Fibroblast of pulmonary artery (primary cell): ENCODE data around the gene CNPY4.

Experiments
- DNase-seq: peaks from one replicate; pipeline ENCODE4 v3.0.0-alpha.2; 2010; ENCODE audit warnings: low read depth
- H3K4me3 ChIP-seq: replicated peaks from 2 replicates; pipeline ENCODE4 v1.5.1; 2011; ENCODE audit warnings: low read depth, mild to moderate bottlenecking, control low read depth, low read length, moderate library complexity
- TF ChIP-seq, protein P1 (sequence below): IDR thresholded peaks from 2 replicates; pipeline ENCODE4 v1.5.1; 2011; ENCODE audit warnings: mild to moderate bottlenecking, control low read depth, low read length, inconsistent platforms; ENCODE audit errors: missing control alignments

The CNPY4 gene

DNA sequence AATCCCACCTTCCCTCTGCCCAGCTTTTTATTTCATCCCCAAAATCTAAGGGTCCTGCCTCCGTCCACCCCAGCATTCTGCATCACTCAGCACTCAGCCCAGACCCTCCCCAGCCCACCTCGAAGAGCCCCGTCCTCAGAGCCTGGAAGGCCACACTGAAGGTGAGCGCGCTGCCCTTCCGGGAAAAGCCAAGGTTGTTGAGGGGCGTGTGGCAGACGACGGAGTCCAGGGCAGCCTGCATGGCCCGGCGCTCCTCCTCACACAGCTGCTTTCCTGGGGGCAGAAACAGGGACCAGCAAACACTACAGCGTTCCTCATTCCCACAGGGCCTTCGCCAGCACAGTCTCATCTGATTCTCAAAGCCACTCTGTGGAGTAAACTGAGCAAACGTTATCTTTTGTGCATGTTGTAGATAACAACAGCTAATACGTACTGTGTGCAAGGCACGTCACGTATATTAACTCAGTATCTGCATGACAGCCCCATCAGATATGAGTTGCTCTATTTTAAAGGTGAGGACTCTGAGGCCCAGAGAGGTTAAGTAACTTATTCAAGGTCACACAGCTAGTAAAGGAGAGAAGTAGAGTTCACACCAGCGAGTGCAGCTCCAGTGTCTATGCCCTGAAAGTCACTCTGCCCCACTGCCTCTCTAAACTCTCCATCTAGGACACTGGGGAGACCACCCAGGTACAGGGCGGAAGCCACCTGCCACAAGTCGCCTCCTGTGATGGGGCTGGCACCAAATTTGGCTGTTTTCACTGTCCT is 36.3 kb downstream of the CNPY4 start:
- TF ChIP-seq, protein P1, sequence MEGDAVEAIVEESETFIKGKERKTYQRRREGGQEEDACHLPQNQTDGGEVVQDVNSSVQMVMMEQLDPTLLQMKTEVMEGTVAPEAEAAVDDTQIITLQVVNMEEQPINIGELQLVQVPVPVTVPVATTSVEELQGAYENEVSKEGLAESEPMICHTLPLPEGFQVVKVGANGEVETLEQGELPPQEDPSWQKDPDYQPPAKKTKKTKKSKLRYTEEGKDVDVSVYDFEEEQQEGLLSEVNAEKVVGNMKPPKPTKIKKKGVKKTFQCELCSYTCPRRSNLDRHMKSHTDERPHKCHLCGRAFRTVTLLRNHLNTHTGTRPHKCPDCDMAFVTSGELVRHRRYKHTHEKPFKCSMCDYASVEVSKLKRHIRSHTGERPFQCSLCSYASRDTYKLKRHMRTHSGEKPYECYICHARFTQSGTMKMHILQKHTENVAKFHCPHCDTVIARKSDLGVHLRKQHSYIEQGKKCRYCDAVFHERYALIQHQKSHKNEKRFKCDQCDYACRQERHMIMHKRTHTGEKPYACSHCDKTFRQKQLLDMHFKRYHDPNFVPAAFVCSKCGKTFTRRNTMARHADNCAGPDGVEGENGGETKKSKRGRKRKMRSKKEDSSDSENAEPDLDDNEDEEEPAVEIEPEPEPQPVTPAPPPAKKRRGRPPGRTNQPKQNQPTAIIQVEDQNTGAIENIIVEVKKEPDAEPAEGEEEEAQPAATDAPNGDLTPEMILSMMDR = no peak
- DNase-seq = no peak

DNA sequence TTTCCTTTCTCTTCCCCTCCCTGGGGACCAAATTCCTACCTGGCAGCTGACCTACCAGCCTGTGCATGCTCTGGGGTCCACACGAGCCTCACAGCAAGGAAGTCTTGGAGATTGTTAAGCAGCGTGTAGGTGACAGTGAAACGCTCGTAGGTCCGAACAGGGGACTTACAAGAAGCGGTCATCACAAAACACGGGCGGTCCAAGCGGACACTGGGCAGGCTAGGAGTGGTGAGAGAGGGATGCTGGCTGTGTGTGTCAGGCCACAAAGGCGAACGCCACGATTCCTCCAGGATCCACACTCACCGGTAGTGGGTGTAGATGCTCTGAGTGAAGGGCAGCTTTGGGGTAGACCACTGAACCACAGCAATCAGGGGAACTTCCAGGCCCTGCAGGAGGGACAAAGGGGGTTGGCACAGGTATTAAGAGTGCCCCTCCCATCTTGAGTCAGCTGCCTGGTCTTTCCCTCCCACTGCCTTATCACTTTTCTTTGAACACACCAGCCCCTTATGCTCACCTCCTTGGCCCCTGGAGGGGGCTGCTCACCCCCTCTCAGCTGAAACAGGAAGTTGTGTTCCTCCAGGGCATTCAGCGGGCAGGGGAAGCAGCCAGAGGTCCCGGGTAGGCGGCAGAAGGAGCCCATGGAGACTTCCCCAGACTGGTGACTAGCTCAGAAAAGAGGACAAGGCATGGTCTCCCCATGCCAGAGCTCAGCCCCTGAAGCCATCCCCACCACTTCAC is 37.1 kb downstream of the CNPY4 start:
- H3K4me3 ChIP-seq = no peak overlapping the region
- TF ChIP-seq, protein P1 = no peak
- no peak for DNase-seq

More for the DNA sequence above, 36.3 kb downstream of the CNPY4 start:
- H3K4me3 ChIP-seq = no peak overlapping the region

DNA sequence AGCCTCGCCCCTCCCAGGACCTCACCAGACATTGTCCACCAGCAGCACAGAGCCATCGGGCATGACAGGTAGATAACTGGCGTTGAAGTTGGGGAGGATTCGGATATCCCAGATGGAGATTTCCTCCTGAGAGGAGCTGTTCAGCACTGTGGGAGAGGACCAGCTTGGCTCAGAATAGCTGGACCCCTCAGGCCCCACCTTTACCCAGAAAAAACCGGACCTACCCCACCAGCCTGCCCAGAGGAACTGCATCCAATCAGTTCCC is 37.6 kb downstream of the CNPY4 start:
- TF ChIP-seq, protein P1 = no peak
- no peak for DNase-seq
- peak overlapping the region; percentile 66 for H3K4me3 ChIP-seq

- H3K4me3 ChIP-seq = peak overlapping the region; percentile 66
- peak; percentile 55 for DNase-seq
- TF ChIP-seq, protein P1 = peak; percentile 27
Observed at GRCh38 chr7:100157334-100158228, 38.1 kb downstream of the CNPY4 start.

DNA sequence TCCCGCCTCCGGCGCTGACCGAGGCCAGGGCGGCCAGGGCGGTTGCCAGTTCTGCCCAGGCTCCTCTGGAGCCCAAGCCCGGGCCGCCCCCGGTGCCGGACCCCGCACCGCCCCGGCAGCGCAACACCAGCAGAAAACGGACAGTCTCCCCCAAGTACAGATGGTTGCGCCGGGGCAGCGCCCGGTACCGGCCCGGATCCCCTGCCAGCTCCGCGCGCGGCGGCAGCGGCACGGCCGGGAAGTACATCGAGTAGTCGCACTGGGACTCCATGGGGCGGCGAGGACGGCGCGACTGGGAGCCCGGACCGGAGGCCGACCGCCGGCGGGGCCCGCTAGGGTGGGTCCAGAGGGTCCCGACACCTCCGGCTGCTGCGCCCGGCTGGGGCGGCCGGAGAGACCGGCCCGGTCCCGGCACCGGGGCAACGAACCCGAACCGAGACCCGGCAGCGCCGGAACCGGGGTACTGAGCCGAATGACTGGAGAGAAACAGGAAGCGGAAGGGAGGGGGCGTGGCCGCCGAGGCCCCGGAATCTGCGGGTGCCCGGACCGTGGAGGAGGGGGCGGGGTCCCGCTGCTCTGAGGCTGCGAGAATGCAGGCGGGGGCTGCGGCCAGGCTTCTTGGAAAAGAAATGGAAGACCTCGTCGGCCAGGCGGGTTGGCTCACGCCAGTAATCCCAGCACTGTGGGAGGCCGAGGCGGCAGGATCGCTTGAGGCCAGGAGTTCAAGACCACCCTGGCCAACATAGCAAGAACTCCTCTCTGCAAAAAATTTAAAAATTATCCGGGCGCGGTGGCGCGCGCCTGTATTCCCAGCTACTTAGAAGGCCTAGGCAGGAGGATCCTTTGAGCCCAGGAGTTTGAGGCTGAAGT is 39.0 kb downstream of the CNPY4 start, which contains the start of gene TRAPPC14:
Gene TRAPPC14 (minus strand): TSS at position 495 of the 870 bp plus-strand sequence. CDS start 224 bp downstream, at position 271.
- TF ChIP-seq, protein P1 = no peak

GRCh38 chr7:100159099-100159623 is 39.7 kb downstream of the CNPY4 start:
- no peak for DNase-seq

More for the DNA sequence above, 39.0 kb downstream of the CNPY4 start, which contains the start of gene TRAPPC14:
- H3K4me3 ChIP-seq = peak within 1 kb of the TSS; percentile 66
- peak; percentile 88 for DNase-seq

More at GRCh38 chr7:100159099-100159623, 39.7 kb downstream of the CNPY4 start:
- TF ChIP-seq, protein P1 = no peak
- H3K4me3 ChIP-seq = peak overlapping the region; percentile 66
